Subcutaneous adipose tissue (tissue), 4 donors: ENCODE data around the gene SLC39A8. TPM values are rescaled to one million over a fixed set of nuclear protein-coding genes. Genes with fewer than 3 reads are reported as not detected.

Experiments used
- total RNA-seq, 4 donors: library from RNA; depleted of rRNA; stranded (reverse); fragments of >200 nt; gene quantifications; one replicate each; pipeline ENCODE4 v1.1.0, GENCODE V29; 2016
- TF ChIP-seq, protein P1 (sequence below): fragments of 450-650 bp; IDR thresholded peaks from one replicate; pipeline ENCODE4 v1.5.1; 2016; ENCODE audit warnings: low read depth, mild to moderate bottlenecking, control low read depth, antibody characterized with exemption, moderate library complexity

Gene SLC39A8
- total RNA-seq, 4 donors from 2014 or later = 8.9 to 56.3 (median 21.4) TPM

GRCh38 chr4:102299354-102300107 lies 45.8 kb downstream of the SLC39A8 start:
- TF ChIP-seq, protein P1, sequence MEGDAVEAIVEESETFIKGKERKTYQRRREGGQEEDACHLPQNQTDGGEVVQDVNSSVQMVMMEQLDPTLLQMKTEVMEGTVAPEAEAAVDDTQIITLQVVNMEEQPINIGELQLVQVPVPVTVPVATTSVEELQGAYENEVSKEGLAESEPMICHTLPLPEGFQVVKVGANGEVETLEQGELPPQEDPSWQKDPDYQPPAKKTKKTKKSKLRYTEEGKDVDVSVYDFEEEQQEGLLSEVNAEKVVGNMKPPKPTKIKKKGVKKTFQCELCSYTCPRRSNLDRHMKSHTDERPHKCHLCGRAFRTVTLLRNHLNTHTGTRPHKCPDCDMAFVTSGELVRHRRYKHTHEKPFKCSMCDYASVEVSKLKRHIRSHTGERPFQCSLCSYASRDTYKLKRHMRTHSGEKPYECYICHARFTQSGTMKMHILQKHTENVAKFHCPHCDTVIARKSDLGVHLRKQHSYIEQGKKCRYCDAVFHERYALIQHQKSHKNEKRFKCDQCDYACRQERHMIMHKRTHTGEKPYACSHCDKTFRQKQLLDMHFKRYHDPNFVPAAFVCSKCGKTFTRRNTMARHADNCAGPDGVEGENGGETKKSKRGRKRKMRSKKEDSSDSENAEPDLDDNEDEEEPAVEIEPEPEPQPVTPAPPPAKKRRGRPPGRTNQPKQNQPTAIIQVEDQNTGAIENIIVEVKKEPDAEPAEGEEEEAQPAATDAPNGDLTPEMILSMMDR = no peak

DNA sequence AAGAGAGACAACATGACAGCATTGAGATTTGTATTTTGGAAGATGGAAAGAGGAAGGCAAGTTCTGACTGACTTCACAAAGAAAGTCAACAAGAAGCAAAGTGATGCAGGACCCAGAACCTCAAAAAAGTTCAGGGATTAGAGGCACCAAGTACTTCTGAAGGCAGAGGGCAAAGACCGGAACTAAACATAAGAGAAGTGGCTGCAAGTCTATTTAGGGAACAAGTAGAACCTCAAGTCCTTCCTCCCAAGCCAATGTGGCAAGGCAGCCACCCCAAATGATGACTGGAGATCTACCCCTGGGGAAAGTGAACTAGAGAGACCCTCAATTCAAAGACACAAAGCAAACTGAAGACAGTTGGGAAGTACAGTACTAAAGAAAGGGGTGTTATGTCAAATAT lies 46.6 kb downstream of the SLC39A8 start:
- TF ChIP-seq, protein P1 = no peak

DNA sequence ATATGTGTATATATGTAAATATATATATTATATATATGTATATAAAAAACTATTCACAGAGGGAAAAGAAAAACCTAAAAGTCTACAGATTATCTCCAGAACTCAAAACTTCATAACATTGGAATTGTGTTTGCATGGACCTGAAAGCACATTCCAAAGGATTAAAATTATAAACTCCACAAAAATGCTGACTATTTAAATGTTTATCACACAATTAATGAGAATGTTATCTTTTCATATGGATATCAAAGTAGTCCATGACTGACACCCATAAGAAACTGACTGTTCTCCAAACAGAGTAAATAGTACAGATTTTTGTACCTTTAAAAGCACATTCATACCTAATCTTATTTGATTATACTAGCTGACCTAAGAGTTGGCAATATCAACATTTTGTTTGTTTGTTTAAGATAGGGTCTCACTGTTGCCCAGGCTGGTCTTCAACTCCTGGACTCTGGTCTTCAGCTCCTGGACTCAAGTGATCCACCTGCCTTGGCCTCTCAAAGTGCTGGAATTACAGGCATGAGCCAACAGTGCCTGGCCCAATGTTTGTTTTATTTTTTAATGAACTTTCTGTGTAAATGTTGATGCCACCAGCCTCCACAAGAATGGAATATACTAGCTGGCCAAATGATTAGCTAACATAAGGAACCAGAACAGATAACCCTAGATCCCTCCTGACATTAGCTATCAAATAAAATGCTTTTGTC lies 50.0 kb downstream of the SLC39A8 start:
- TF ChIP-seq, protein P1 = no peak

GRCh38 chr4:102288497-102288896 lies 56.8 kb downstream of the SLC39A8 start:
- TF ChIP-seq, protein P1 = no peak

DNA sequence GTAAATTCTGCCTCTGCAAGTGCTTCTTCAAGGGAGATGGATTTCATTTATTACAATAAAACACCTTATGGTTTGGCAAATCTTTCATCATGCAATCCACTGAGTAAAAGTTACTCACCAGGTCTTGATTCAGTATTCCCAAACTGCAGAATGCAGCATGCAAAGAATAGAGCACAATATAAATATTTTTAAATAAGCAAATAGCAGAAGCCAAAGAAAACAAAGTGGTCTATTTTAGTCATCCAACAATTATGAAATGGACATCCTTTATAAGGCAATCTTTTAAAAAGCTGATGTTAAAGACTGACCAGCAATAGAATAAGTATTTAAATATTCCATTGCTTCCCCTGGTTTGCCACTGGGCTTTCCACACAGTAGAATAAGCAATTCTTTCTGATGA lies 59.5 kb downstream of the SLC39A8 start:
- TF ChIP-seq, protein P1 = no peak

DNA sequence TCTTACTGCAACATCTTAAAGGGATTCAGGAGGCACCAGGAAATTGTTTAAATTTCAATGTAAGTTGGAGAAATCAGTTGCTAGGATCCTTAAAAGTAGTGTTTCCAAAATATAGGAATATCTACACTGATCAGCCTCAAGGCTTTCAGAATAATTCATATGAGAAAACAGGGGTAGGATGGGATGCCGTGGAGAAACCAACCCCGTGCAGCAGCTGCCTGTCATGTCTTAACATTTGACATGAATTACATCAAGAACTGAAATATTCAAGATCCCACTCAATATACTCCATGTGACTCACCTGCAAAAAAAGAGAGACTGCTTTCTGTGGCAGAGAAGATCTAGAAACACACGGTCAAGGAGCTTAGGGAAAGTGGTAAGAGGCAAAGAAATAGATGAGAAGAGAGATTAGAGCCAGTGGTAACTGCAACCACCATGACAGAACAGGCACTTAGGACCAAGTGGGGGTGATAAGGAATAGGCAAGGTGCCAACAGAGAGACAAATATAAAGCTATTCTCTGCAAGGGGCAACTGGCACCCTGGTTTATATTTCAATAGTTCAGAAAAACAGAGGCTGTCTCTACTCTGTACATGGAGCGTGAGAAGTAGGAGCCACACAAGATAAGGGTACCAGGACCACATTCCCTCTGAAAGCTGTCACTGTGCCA lies 64.0 kb downstream of the SLC39A8 start:
- TF ChIP-seq, protein P1 = no peak

GRCh38 chr4:102272318-102272717 lies 73.0 kb downstream of the SLC39A8 start:
- TF ChIP-seq, protein P1 = no peak
